Activated T-cell treated with anti-CD3 and anti-CD28 coated beads, Interleukin-2, amount 50 U/mL, for 72 hours (primary cell): Measurements from ENCODE around the gene CYSRT1. TPM values are rescaled to one million over a fixed set of nuclear protein-coding genes. Genes with fewer than 3 reads are reported as not detected.

Experiments used
- ATAC-seq, 2 donors: fragments of 150-1000 bp; cut with Tn5 transposase; replicated peaks in 1 of 2; 2 replicates each; pipeline ENCODE4 v1.10.0; 2021; ENCODE audit warnings: moderate library complexity in 2 of 2, mild to moderate bottlenecking in 1 of 2
- DNase-seq, 2 donors: peaks; one replicate each; pipeline ENCODE4 v3.0.0; 2021 to 2022; ENCODE audit warnings: mixed read lengths in 1 of 2
- H3K27ac Mint-ChIP-seq: one replicate; pipeline ENCODE4 v1.8.0; 2022; ENCODE audit warnings: mild to moderate bottlenecking, moderate library complexity, mixed read lengths
- H3K27me3 Mint-ChIP-seq: one replicate; pipeline ENCODE4 v1.8.0; 2022; ENCODE audit warnings: low read depth, mixed read lengths
- H3K36me3 Mint-ChIP-seq, 2 donors: one replicate each; pipeline ENCODE4 v1.8.0; 2022; ENCODE audit warnings: mixed read lengths in 2 of 2, mild to moderate bottlenecking in 1 of 2; ENCODE audit not compliant: insufficient read depth in 2 of 2
- H3K4me1 Mint-ChIP-seq: one replicate; pipeline ENCODE4 v1.8.0; 2022; ENCODE audit warnings: low read depth, mixed read lengths
- H3K4me3 Mint-ChIP-seq, 2 donors: one replicate each; pipeline ENCODE4 v1.8.0; 2022; ENCODE audit warnings: mild to moderate bottlenecking in 2 of 2, mixed read lengths in 2 of 2, moderate library complexity in 2 of 2
- H3K9me3 Mint-ChIP-seq, 2 donors: one replicate each; pipeline ENCODE4 v1.8.0; 2022; ENCODE audit warnings: mixed read lengths in 2 of 2
- total RNA-seq, 2 donors: library from RNA; stranded (reverse); gene quantifications; one replicate each; pipeline ENCODE4 v1.2.3, GENCODE V29; 2022

Gene CYSRT1
- 1 to 10 TPM; 1.0 to 2.0 TPM for total RNA-seq

GRCh38 chr9:137224830-137225694, at the start of gene CYSRT1:
Gene CYSRT1, plus strand, starts transcription at chr9:137225174. Its CDS starts 448 bp downstream, at chr9:137225622.
- ATAC-seq (peak in 1 of 2 donors; percentile 20), DNase-seq (peak; percentile 48 to 50)
- no peaks in the 10 kb centered on the region for H3K36me3 Mint-ChIP-seq

GRCh38 chr9:137175345-137175961, 49.5 kb upstream of the CYSRT1 start:
- H3K27me3 Mint-ChIP-seq = peaks cover 16% of the 10 kb centered on the region
- ATAC-seq (no peak), DNase-seq (no peak)
- H3K4me1 Mint-ChIP-seq = peaks cover 6% of the 10 kb centered on the region
- H3K36me3 Mint-ChIP-seq = no peaks in the 10 kb centered on the region
- no peaks in the 10 kb centered on the region for H3K9me3 Mint-ChIP-seq
- no peak overlapping the region for H3K4me3 Mint-ChIP-seq
- no peak overlapping the region for H3K27ac Mint-ChIP-seq

More at GRCh38 chr9:137224830-137225694, at the start of gene CYSRT1:
- Mint-ChIP-seq H3K9me3 (no peaks in the 10 kb centered on the region), H3K27me3 (peaks cover 6% of the 10 kb centered on the region), H3K27ac (no peak within 1 kb of the TSS), H3K4me1 (peaks cover 10% of the 10 kb centered on the region), H3K4me3 (peak within 1 kb of the TSS; percentile 88 to 89)

- H3K36me3 Mint-ChIP-seq = no peaks in the 10 kb centered on the region
- H3K4me3 Mint-ChIP-seq = no peak overlapping the region
- H3K4me1 Mint-ChIP-seq = peaks cover 6% of the 10 kb centered on the region
- no peaks in the 10 kb centered on the region for H3K9me3 Mint-ChIP-seq
- H3K27me3 Mint-ChIP-seq = peaks cover 10% of the 10 kb centered on the region
- DNase-seq (peak in 1 of 2 donors; percentile 33), ATAC-seq (peak; percentile 38 to 39)
- no peak overlapping the region for H3K27ac Mint-ChIP-seq
These were observed 48.4 kb upstream of the CYSRT1 start for GRCh38 chr9:137176302-137177182.

DNA sequence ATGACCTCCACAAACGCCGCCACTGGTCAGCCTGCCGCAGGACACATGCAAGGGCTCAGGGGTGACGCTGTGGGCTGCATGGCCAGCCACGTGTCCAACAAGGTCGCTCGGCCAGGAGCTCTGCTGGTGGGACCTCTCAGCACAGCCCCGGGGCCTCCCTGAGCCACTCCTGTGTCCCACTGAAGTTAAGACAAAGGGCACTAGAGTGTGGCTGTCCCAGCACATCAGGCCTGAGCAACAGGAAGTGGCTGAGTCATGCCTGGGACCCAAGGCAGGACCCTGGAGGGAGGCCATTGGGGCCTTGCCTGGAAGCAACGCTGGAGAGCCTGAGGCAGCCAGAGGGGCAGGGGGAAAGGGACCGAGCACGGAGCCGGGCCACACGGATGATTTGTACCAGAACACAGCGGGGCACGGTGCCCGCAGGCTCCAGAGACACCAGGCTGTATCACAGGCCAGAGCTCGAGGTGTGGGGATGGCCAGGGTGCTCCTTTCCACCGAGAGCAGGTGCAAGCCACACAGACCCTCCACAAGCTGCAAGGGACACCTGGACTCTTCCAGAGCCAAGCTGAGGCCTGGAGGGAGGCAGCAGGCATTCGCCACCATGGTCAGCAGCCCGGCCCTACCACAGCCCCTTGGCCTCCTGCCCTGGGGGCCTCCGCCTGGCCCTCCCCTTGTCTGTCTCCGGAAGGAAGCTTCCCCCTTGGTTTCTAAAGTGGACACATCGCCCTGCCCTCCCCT, 46.6 kb upstream of the CYSRT1 start:
- Mint-ChIP-seq H3K27me3 (peaks cover 3% of the 10 kb centered on the region), H3K36me3 (peaks cover 3% of the 10 kb centered on the region in 2 donors)
- ATAC-seq = no peak

GRCh38 chr9:137178939-137179630, 45.9 kb upstream of the CYSRT1 start:
- no peak for DNase-seq
- Mint-ChIP-seq H3K36me3 (peaks cover 3% of the 10 kb centered on the region in 2 donors), H3K27ac (no peak overlapping the region), H3K9me3 (no peaks in the 10 kb centered on the region), H3K4me3 (no peak overlapping the region), H3K27me3 (no peaks in the 10 kb centered on the region), H3K4me1 (no peaks in the 10 kb centered on the region)
- ATAC-seq = no peak

More for the DNA sequence above, 46.6 kb upstream of the CYSRT1 start:
- Mint-ChIP-seq H3K9me3 (no peaks in the 10 kb centered on the region), H3K4me1 (peaks cover 3% of the 10 kb centered on the region), H3K4me3 (no peak overlapping the region), H3K27ac (no peak overlapping the region)
- no peak for DNase-seq

- no peaks in the 10 kb centered on the region for H3K27me3 Mint-ChIP-seq
- DNase-seq = no peak
- no peak for ATAC-seq
- H3K9me3 Mint-ChIP-seq = no peaks in the 10 kb centered on the region
- H3K4me3 Mint-ChIP-seq = no peak overlapping the region
- H3K36me3 Mint-ChIP-seq = peaks cover 3 to 7% of the 10 kb centered on the region in 2 donors
- no peaks in the 10 kb centered on the region for H3K4me1 Mint-ChIP-seq
- H3K27ac Mint-ChIP-seq = no peak overlapping the region
These were observed 45.2 kb upstream of the CYSRT1 start for GRCh38 chr9:137179761-137180160.

- Mint-ChIP-seq H3K27ac (no peak overlapping the region), H3K27me3 (no peaks in the 10 kb centered on the region), H3K36me3 (peaks cover 3 to 7% of the 10 kb centered on the region in 2 donors), H3K4me1 (no peaks in the 10 kb centered on the region), H3K9me3 (no peaks in the 10 kb centered on the region), H3K4me3 (no peak overlapping the region)
- ATAC-seq (no peak), DNase-seq (no peak)
These were observed 44.5 kb upstream of the CYSRT1 start for GRCh38 chr9:137180491-137180890.

DNA sequence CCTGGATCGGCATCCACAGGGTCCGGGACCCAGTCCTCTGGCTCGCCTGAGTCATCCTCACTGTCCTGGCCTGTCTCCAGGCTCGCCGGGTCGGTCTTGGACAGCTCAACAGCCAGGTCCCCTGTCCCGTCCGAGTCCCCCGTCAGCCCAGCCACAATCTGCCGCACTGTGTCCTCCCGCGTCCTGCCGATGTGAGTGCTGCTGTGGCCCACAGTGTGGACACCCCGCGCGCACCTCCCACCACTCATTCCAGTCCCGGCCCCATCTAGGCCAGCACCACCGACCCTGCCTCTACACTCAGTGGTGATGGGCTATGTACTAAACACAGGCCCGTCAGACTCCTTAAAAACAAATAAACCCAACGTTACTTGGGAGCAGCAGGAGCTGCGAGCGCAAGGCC, 43.3 kb upstream of the CYSRT1 start:
- Mint-ChIP-seq H3K27ac (no peak overlapping the region), H3K9me3 (no peaks in the 10 kb centered on the region), H3K4me3 (no peak overlapping the region), H3K27me3 (no peaks in the 10 kb centered on the region), H3K36me3 (peaks cover 3 to 7% of the 10 kb centered on the region in 2 donors), H3K4me1 (peaks cover 8% of the 10 kb centered on the region)
- no peak for ATAC-seq
- DNase-seq = no peak

- no peak for DNase-seq
- Mint-ChIP-seq H3K27me3 (no peaks in the 10 kb centered on the region), H3K9me3 (no peaks in the 10 kb centered on the region), H3K4me1 (peaks cover 19% of the 10 kb centered on the region), H3K36me3 (peaks cover 3 to 7% of the 10 kb centered on the region in 2 donors), H3K27ac (no peak overlapping the region), H3K4me3 (no peak overlapping the region)
- ATAC-seq = no peak
These were observed 42.1 kb upstream of the CYSRT1 start for GRCh38 chr9:137182836-137183235.

DNA sequence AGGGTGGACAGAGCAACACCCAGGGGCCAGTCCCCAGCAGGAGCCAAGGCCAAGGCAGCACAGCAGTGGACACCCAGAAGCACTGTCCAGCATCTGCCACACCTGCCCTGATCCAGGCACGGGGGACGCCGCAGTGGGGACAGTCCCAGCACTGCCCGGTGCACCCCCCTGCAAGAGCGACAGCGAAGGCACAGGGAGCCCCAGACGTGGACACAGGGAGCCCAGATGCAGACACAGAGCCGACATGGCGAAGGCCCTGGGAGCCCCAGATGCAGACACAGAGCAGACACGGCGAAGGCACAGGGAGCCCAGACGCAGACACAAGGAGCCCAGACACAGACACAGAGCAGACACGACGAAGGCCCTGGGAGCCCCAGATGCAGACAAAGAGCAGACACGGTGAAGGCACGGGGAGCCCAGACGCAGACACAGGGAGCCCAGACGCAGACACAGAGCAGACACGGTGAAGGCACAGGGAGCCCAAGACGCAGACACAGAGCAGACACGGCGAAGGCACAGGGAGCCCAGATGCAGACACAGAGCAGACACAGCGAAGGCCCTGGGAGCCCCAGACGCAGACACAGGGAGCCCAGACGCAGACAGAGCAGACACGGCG, 40.9 kb upstream of the CYSRT1 start:
- no peak overlapping the region for H3K4me3 Mint-ChIP-seq
- H3K27me3 Mint-ChIP-seq = no peaks in the 10 kb centered on the region
- peaks cover 22% of the 10 kb centered on the region for H3K4me1 Mint-ChIP-seq
- H3K27ac Mint-ChIP-seq = no peak overlapping the region
- H3K36me3 Mint-ChIP-seq = peaks cover 3 to 7% of the 10 kb centered on the region in 2 donors
- H3K9me3 Mint-ChIP-seq = no peaks in the 10 kb centered on the region
- no peak for ATAC-seq
- no peak for DNase-seq

DNA sequence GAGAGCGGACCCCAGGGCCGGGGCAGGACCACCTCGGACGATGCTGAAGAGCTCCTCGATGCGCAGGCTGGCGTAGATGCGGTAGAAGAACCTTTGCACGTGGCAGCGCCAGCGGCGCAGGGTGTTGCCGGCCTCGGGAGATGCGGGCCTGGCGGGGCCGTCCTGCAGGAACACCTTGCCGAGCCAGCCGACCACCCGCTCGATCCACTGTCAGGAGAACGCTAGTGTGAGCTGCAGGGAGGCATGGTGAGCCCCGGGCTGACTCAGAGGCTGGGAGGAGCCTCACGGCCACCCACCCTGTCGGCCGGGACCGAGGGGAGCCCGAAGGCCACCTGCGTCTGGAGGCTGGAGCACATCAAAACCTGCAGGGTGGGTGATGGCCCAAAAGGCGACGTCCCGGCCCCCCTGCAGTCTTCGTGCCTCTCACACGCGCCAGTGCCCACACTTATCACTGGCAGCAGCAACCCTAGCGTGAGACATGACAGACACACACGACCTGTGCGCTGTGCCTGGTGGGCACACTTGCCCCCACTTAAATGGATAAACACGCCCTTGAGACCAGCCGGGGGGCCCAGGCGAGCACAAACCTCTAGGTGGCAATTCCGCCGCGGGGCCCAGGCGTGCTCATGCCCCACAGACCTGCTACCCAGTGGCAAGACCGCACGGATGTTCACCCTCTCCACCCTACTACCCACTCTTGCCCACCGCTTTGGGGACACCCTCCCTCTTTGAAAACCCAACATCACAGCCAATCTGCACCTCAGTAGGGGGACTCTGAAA, 39.9 kb upstream of the CYSRT1 start:
- Mint-ChIP-seq H3K4me3 (no peak overlapping the region), H3K27me3 (no peaks in the 10 kb centered on the region), H3K4me1 (peaks cover 32% of the 10 kb centered on the region), H3K27ac (no peak overlapping the region), H3K36me3 (peaks cover 3 to 7% of the 10 kb centered on the region in 2 donors), H3K9me3 (no peaks in the 10 kb centered on the region)
- ATAC-seq (no peak), DNase-seq (no peak)
